A204.1 (cell line): ENCODE measurements around the gene TTLL11.

Experiments used
- FAIRE-seq: peaks from 2 replicates; lab custom pipeline; 2012; peaks lifted over from hg19 to GRCh38; lab: Jason Lieb, UNC

TTLL11 gene

GRCh38 chr9:121784731-121785411 lies 308.2 kb downstream of the TTLL11 start:
- FAIRE-seq, result no peak

- no peak for FAIRE-seq
Measured at GRCh38 chr9:121783521-121784507, 309.3 kb downstream of the TTLL11 start.

- FAIRE-seq, result no peak
Measured at GRCh38 chr9:121783111-121783510, 310.0 kb downstream of the TTLL11 start.

GRCh38 chr9:121782514-121783110 lies 310.5 kb downstream of the TTLL11 start:
- FAIRE-seq, result no peak

- FAIRE-seq, result no peak
Measured at GRCh38 chr9:121781701-121782464, 311.2 kb downstream of the TTLL11 start.

- no peak for FAIRE-seq
Measured at GRCh38 chr9:121781145-121781548, 312.0 kb downstream of the TTLL11 start.

- no peak for FAIRE-seq
Measured at GRCh38 chr9:121780177-121781040, 312.7 kb downstream of the TTLL11 start.

- no peak for FAIRE-seq
Measured at GRCh38 chr9:121779381-121780117, 313.6 kb downstream of the TTLL11 start.

GRCh38 chr9:121778252-121779225 lies 314.6 kb downstream of the TTLL11 start:
- no peak for FAIRE-seq

GRCh38 chr9:121776739-121777637 lies 316.1 kb downstream of the TTLL11 start:
- no peak for FAIRE-seq

GRCh38 chr9:121776001-121776738 lies 316.9 kb downstream of the TTLL11 start:
- no peak for FAIRE-seq

GRCh38 chr9:121774715-121775613 lies 318.1 kb downstream of the TTLL11 start:
- FAIRE-seq, result no peak

- no peak for FAIRE-seq
Measured at GRCh38 chr9:121773954-121774714, 319.0 kb downstream of the TTLL11 start.

GRCh38 chr9:121773286-121773953 lies 319.7 kb downstream of the TTLL11 start:
- no peak for FAIRE-seq
